ENCODE data around the gene SYT13. TPM values are rescaled to one million over a fixed set of nuclear protein-coding genes. Genes with fewer than 3 reads are reported as not detected.

SYT13 gene
- total RNA-seq, 1 donor from 2014 or later, result 0.50 TPM

GRCh38 chr11:45334836-45335235 lies 48.7 kb upstream of the SYT13 start:
- Mint-ChIP-seq H3K4me1 (ENCODE audit: low read depth, unreplicated experiment) (no peaks in the 10 kb centered on the region), H3K9me3 (ENCODE audit: unreplicated experiment) (no peaks in the 10 kb centered on the region), H3K27me3 (ENCODE audit: low read depth, unreplicated experiment) (peaks cover 49% of the 10 kb centered on the region), H3K4me3 (ENCODE audit: unreplicated experiment) (no peak overlapping the region), H3K36me3 (ENCODE audit: low read depth, unreplicated experiment) (no peaks in the 10 kb centered on the region), H3K27ac (ENCODE audit: unreplicated experiment) (no peak overlapping the region)
- H3K9ac ChIP-seq (ENCODE audit: low read length), result no peak overlapping the region
- TF ChIP-seq CTCF (IDR thresholded peaks at IDR 0.05; ENCODE audit: insufficient read depth, low read depth, low read length) (no peak), EZH2 (IDR thresholded peaks at IDR 0.05; ENCODE audit: insufficient read depth, low read length) (no peak)
- DNase-seq (ENCODE audit: low read depth), result no peak
- H4K20me1 ChIP-seq (ENCODE audit: insufficient read depth, low read length), result no peaks in the 10 kb centered on the region
- H3K4me3 ChIP-seq (ENCODE audit: insufficient read depth, low read depth, low read length), result no peak overlapping the region
- H3K36me3 ChIP-seq (ENCODE audit: insufficient read depth, low read length), result no peaks in the 10 kb centered on the region
- no peaks in the 10 kb centered on the region for H3K9me3 ChIP-seq (ENCODE audit: insufficient read depth, low read depth, low read length)
- H3K27me3 ChIP-seq (ENCODE audit: insufficient read depth, low read length), result peaks cover 18% of the 10 kb centered on the region
- no peaks in the 10 kb centered on the region for H3K79me2 ChIP-seq (ENCODE audit: insufficient read depth, low read length)
- FAIRE-seq, result no peak
- H3K27ac ChIP-seq (ENCODE audit: low read depth, low read length), result no peak overlapping the region
- no peak overlapping the region for H3K4me2 ChIP-seq (ENCODE audit: low read length)
- H2AFZ ChIP-seq (ENCODE audit: low read depth, low read length), result no peak overlapping the region
- peaks cover 5% of the 10 kb centered on the region for H3K4me1 ChIP-seq (ENCODE audit: insufficient read depth, low read length)

GRCh38 chr11:45334410-45334809 lies 48.3 kb upstream of the SYT13 start:
- Histone ChIP-seq H3K4me3 (ENCODE audit: insufficient read depth, low read depth, low read length) (no peak overlapping the region), H3K9me3 (ENCODE audit: insufficient read depth, low read depth, low read length) (no peaks in the 10 kb centered on the region), H3K9ac (ENCODE audit: low read length) (no peak overlapping the region), H3K4me1 (ENCODE audit: insufficient read depth, low read length) (peaks cover 5% of the 10 kb centered on the region), H3K4me2 (ENCODE audit: low read length) (no peak overlapping the region), H3K36me3 (ENCODE audit: insufficient read depth, low read length) (no peaks in the 10 kb centered on the region), H3K79me2 (ENCODE audit: insufficient read depth, low read length) (no peaks in the 10 kb centered on the region), H4K20me1 (ENCODE audit: insufficient read depth, low read length) (no peaks in the 10 kb centered on the region), H2AFZ (ENCODE audit: low read depth, low read length) (no peak overlapping the region), H3K27me3 (ENCODE audit: insufficient read depth, low read length) (peaks cover 18% of the 10 kb centered on the region), H3K27ac (ENCODE audit: low read depth, low read length) (no peak overlapping the region)
- no peaks in the 10 kb centered on the region for H3K4me1 Mint-ChIP-seq (ENCODE audit: low read depth, unreplicated experiment)
- no peak for FAIRE-seq
- no peaks in the 10 kb centered on the region for H3K36me3 Mint-ChIP-seq (ENCODE audit: low read depth, unreplicated experiment)
- H3K9me3 Mint-ChIP-seq (ENCODE audit: unreplicated experiment), result no peaks in the 10 kb centered on the region
- no peak overlapping the region for H3K4me3 Mint-ChIP-seq (ENCODE audit: unreplicated experiment)
- H3K27me3 Mint-ChIP-seq (ENCODE audit: low read depth, unreplicated experiment), result peaks cover 53% of the 10 kb centered on the region
- no peak for DNase-seq (ENCODE audit: low read depth)
- TF ChIP-seq CTCF (IDR thresholded peaks at IDR 0.05; ENCODE audit: insufficient read depth, low read depth, low read length) (no peak), EZH2 (IDR thresholded peaks at IDR 0.05; ENCODE audit: insufficient read depth, low read length) (no peak)
- H3K27ac Mint-ChIP-seq (ENCODE audit: unreplicated experiment), result no peak overlapping the region

- peak; percentile 9 for DNase-seq (ENCODE audit: low read depth)
- H3K27me3 Mint-ChIP-seq (ENCODE audit: low read depth, unreplicated experiment), result peaks cover 55% of the 10 kb centered on the region
- Histone ChIP-seq H3K27ac (ENCODE audit: low read depth, low read length) (no peak overlapping the region), H3K79me2 (ENCODE audit: insufficient read depth, low read length) (no peaks in the 10 kb centered on the region), H3K9ac (ENCODE audit: low read length) (no peak overlapping the region), H3K36me3 (ENCODE audit: insufficient read depth, low read length) (no peaks in the 10 kb centered on the region), H3K27me3 (ENCODE audit: insufficient read depth, low read length) (peaks cover 17% of the 10 kb centered on the region), H2AFZ (ENCODE audit: low read depth, low read length) (no peak overlapping the region), H3K4me2 (ENCODE audit: low read length) (peak overlapping the region; percentile 34), H3K9me3 (ENCODE audit: insufficient read depth, low read depth, low read length) (no peaks in the 10 kb centered on the region), H3K4me3 (ENCODE audit: insufficient read depth, low read depth, low read length) (peak overlapping the region; percentile 20), H3K4me1 (ENCODE audit: insufficient read depth, low read length) (peaks cover 5% of the 10 kb centered on the region), H4K20me1 (ENCODE audit: insufficient read depth, low read length) (no peaks in the 10 kb centered on the region)
- no peak for FAIRE-seq
- peaks cover 3% of the 10 kb centered on the region for H3K9me3 Mint-ChIP-seq (ENCODE audit: unreplicated experiment)
- no peaks in the 10 kb centered on the region for H3K4me1 Mint-ChIP-seq (ENCODE audit: low read depth, unreplicated experiment)
- H3K27ac Mint-ChIP-seq (ENCODE audit: unreplicated experiment), result no peak overlapping the region
- TF ChIP-seq EZH2 (IDR thresholded peaks at IDR 0.05; ENCODE audit: insufficient read depth, low read length), result no peak
- TF ChIP-seq CTCF (IDR thresholded peaks at IDR 0.05; ENCODE audit: insufficient read depth, low read depth, low read length), result no peak
- H3K36me3 Mint-ChIP-seq (ENCODE audit: low read depth, unreplicated experiment), result no peaks in the 10 kb centered on the region
- H3K4me3 Mint-ChIP-seq (ENCODE audit: unreplicated experiment), result no peak overlapping the region
Observed at GRCh38 chr11:45333001-45333971, 47.1 kb upstream of the SYT13 start.

All from astrocyte (in vitro differentiated cells and primary cell).